CD14-positive monocyte (primary cell): ENCODE results near the gene TMED10. TPM values are rescaled to one million over a fixed set of nuclear protein-coding genes. Genes with fewer than 3 reads are reported as not detected.

Source experiments
- DNase-seq, 3 donors: peaks; one replicate each; pipeline ENCODE4 v3.0.0-alpha.2; 2011 to 2022
- H2AFZ ChIP-seq: 2 replicates; pipeline ENCODE4 v1.6.0; 2012; ENCODE audit warnings: mild to moderate bottlenecking, low read depth, low read length, inconsistent platforms; ENCODE audit not compliant: insufficient read depth, poor library complexity, severe bottlenecking
- H3K27ac ChIP-seq, 2 donors: 1 replicate in 1 of 2; 2 replicates in 1 of 2; pipeline ENCODE4 v1.5.1; 2012 to 2013; ENCODE audit warnings: low read length in 2 of 2, control low read depth in 1 of 2, inconsistent platforms in 1 of 2, low read depth in 1 of 2, mild to moderate bottlenecking in 1 of 2
- H3K27me3 ChIP-seq, 2 donors: one replicate each; pipeline versions ENCODE4 v1.6.0 to v1.6.1; 2011 to 2013; ENCODE audit warnings: low read length in 2 of 2; ENCODE audit not compliant: control insufficient read depth in 2 of 2, insufficient read depth in 2 of 2
- H3K36me3 ChIP-seq, 2 donors: replicated peaks in 1 of 2; 1 replicate in 1 of 2; 2 replicates in 1 of 2; pipeline versions ENCODE4 v1.5.1 to v1.6.1; 2012 to 2013; ENCODE audit warnings: low read length in 2 of 2, control low read depth in 1 of 2, inconsistent platforms in 1 of 2, mild to moderate bottlenecking in 1 of 2; ENCODE audit not compliant: insufficient read depth in 2 of 2, control insufficient read depth in 1 of 2
- H3K4me1 ChIP-seq, 2 donors: 1 replicate in 1 of 2; 2 replicates in 1 of 2; pipeline versions ENCODE4 v1.5.1 to v1.6.1; 2012 to 2013; ENCODE audit warnings: low read length in 2 of 2, control low read depth in 1 of 2, inconsistent platforms in 1 of 2, mild to moderate bottlenecking in 1 of 2, moderate library complexity in 1 of 2; ENCODE audit not compliant: insufficient read depth in 2 of 2, control insufficient read depth in 1 of 2
- H3K4me2 ChIP-seq: replicated peaks from 2 replicates; pipeline ENCODE3; 2012; ENCODE audit warnings: low read length, moderate library complexity, mild to moderate bottlenecking; ENCODE audit not compliant: poor library complexity, severe bottlenecking; ENCODE audit errors: extremely low read depth
- H3K4me3 ChIP-seq, 3 experiments: fragments of 200-600 bp in 1 of 3; sonication (generic) in 1 of 3; replicated peaks in 1 of 3; 1 replicate in 2 of 3; 2 replicates in 1 of 3; pipeline ENCODE4 v1.5.1; 2011 to 2013; ENCODE audit warnings: low read length in 3 of 3, mild to moderate bottlenecking in 3 of 3, control low read depth in 2 of 3, low read depth in 2 of 3, inconsistent platforms in 1 of 3, moderate library complexity in 1 of 3
- H3K79me2 ChIP-seq: 2 replicates; pipeline ENCODE4 v1.6.0; 2012; ENCODE audit warnings: mild to moderate bottlenecking, control low read depth, inconsistent platforms, low read length, moderate library complexity; ENCODE audit not compliant: insufficient read depth
- H3K9ac ChIP-seq: 2 replicates; pipeline ENCODE4 v1.6.0; 2017; ENCODE audit warnings: low read length, mild to moderate bottlenecking; ENCODE audit not compliant: insufficient read depth, poor library complexity, severe bottlenecking
- H3K9me3 ChIP-seq, 2 donors: replicated peaks in 1 of 2; 1 replicate in 1 of 2; 2 replicates in 1 of 2; pipeline versions ENCODE4 v1.5.1 to v1.6.1; 2012 to 2013; ENCODE audit warnings: low read length in 2 of 2, control low read depth in 1 of 2; ENCODE audit not compliant: control insufficient read depth in 1 of 2, insufficient read depth in 1 of 2
- H4K20me1 ChIP-seq: 2 replicates; pipeline ENCODE4 v1.6.0; 2012; ENCODE audit warnings: mild to moderate bottlenecking, low read length, control low read depth, moderate library complexity; ENCODE audit not compliant: insufficient read depth
- H3K27ac Mint-ChIP-seq, 7 donors: one replicate each; pipeline ENCODE4 v1.8.0; 2020; ENCODE audit warnings: mild to moderate bottlenecking in 7 of 7, mixed read lengths in 7 of 7, moderate library complexity in 6 of 7, inconsistent platforms in 2 of 7
- H3K27me3 Mint-ChIP-seq, 3 donors: one replicate each; pipeline ENCODE4 v1.8.0; 2021 to 2022; ENCODE audit warnings: low read depth in 3 of 3, mild to moderate bottlenecking in 3 of 3, mixed read lengths in 3 of 3, moderate library complexity in 3 of 3, inconsistent platforms in 1 of 3
- H3K36me3 Mint-ChIP-seq, 2 donors: one replicate each; pipeline ENCODE4 v1.8.0; 2020; ENCODE audit warnings: mixed read lengths in 2 of 2, inconsistent platforms in 1 of 2, mild to moderate bottlenecking in 1 of 2
- H3K4me1 Mint-ChIP-seq: one replicate; pipeline ENCODE4 v1.8.0; 2020; ENCODE audit warnings: mild to moderate bottlenecking, mixed read lengths
- H3K4me3 Mint-ChIP-seq, 2 donors: one replicate each; pipeline ENCODE4 v1.8.0; 2020; ENCODE audit warnings: mild to moderate bottlenecking in 2 of 2, mixed read lengths in 2 of 2, moderate library complexity in 1 of 2
- H3K9me3 Mint-ChIP-seq, 7 donors: one replicate each; pipeline ENCODE4 v1.8.0; 2020 to 2022; ENCODE audit warnings: mixed read lengths in 7 of 7, mild to moderate bottlenecking in 6 of 7, moderate library complexity in 6 of 7, inconsistent platforms in 2 of 7
- WGBS: methylation state at CpG from one replicate; pipeline ENCODE4 v1.1.5; 2013; ENCODE audit warnings: missing lambda C conversion rate; ENCODE audit not compliant: insufficient coverage; 5-methylcytosine and 5-hydroxymethylcytosine counted together
- intact Hi-C, 2 donors: fragments of 100-400 bp; cut with micrococcal nuclease; formaldehyde crosslinking; loops; one replicate each; pipeline versions ENCODE4 v1.15.0 to v1.15.1; 2023
- polyA plus RNA-seq, 3 donors: library from polyadenylated mRNA; depleted of rRNA in 1 of 3; unstranded in 2 of 3; stranded (reverse) in 1 of 3; fragments of 300-500 nt in 2 of 3; fragments of >200 nt in 1 of 3; fragmentation: Illumina TruSeq in 2 of 3; gene quantifications; 1 replicate in 2 of 3; 2 replicates in 1 of 3; pipeline ENCODE4 v1.2.3, GENCODE V29; 2012 to 2021
- TF ChIP-seq, protein P1 (sequence below): fragments of 200-600 bp; IDR thresholded peaks from one replicate; pipeline ENCODE4 v1.8.0; 2022; ENCODE audit warnings: antibody characterized with exemption, mild to moderate bottlenecking

The TMED10 gene
- polyA plus RNA-seq, 3 donors = 98.5 to 243 (median 233) TPM

DNA sequence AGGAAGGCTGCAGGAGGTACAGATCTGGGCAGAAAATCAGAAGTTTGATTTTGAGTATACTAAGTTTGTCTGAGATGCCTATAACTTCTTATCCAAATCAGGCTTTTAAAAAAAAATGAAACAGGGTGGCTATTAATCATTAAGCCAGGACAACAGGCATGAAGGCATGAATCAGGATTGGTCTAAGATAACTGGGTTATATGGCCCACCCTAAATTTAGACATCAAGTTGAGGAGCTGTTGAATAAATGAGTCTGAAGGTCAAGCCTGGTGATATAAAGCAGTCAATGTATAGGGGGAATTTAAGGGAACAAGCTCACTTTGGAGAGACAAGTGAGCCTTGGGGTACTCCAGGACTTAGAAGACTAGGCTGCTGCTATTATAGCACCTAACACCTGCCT lies 78.2 kb downstream of the TMED10 start:
- H3K27ac ChIP-seq = no peak overlapping the region
- TF ChIP-seq, protein P1, sequence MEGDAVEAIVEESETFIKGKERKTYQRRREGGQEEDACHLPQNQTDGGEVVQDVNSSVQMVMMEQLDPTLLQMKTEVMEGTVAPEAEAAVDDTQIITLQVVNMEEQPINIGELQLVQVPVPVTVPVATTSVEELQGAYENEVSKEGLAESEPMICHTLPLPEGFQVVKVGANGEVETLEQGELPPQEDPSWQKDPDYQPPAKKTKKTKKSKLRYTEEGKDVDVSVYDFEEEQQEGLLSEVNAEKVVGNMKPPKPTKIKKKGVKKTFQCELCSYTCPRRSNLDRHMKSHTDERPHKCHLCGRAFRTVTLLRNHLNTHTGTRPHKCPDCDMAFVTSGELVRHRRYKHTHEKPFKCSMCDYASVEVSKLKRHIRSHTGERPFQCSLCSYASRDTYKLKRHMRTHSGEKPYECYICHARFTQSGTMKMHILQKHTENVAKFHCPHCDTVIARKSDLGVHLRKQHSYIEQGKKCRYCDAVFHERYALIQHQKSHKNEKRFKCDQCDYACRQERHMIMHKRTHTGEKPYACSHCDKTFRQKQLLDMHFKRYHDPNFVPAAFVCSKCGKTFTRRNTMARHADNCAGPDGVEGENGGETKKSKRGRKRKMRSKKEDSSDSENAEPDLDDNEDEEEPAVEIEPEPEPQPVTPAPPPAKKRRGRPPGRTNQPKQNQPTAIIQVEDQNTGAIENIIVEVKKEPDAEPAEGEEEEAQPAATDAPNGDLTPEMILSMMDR = no peak
- H2AFZ ChIP-seq = no peak overlapping the region
- no peaks in the 10 kb centered on the region for H3K4me1 ChIP-seq
- H3K36me3 Mint-ChIP-seq = peaks cover 82 to 98% of the 10 kb centered on the region in 2 donors
- H3K27me3 ChIP-seq = no peaks in the 10 kb centered on the region
- H3K9me3 Mint-ChIP-seq = no peaks in the 10 kb centered on the region
- H3K36me3 ChIP-seq = peaks cover 87 to 99% of the 10 kb centered on the region in 2 donors
- H3K4me1 Mint-ChIP-seq = no peaks in the 10 kb centered on the region
- no peaks in the 10 kb centered on the region for H4K20me1 ChIP-seq
- H3K27me3 Mint-ChIP-seq = no peaks in the 10 kb centered on the region
- H3K4me3 Mint-ChIP-seq = no peak overlapping the region
- H3K9ac ChIP-seq = no peak overlapping the region
- intact Hi-C loops = no loop called here
- no peak overlapping the region for H3K27ac Mint-ChIP-seq
- H3K79me2 ChIP-seq = no peaks in the 10 kb centered on the region
- H3K4me3 ChIP-seq = no peak overlapping the region
- no peak for DNase-seq
- no peak overlapping the region for H3K4me2 ChIP-seq
- no peaks in the 10 kb centered on the region for H3K9me3 ChIP-seq

DNA sequence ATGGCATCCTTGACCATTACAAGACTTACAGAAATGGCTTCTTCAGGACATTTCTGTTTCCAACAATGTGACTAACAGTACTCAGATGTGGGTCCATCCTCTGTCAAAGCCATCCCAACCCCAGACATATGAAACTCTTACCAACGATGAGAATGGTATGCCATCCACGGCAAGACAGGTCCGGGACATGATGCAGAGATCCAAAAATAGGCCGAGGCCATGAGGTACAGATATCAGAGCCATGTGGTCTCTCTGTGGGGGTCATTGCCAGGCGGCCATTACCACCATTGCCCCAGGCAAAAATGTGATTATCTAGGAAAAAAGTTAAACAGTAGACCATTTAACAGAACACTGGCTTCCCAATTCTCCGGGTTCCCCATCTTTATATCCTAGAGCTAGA lies 79.5 kb downstream of the TMED10 start:
- no peak for DNase-seq
- 98% methylated on average over 5 of the region's 6 CpGs for WGBS
- no peaks in the 10 kb centered on the region for H3K27me3 ChIP-seq
- Mint-ChIP-seq H3K27ac (no peak overlapping the region), H3K4me1 (no peaks in the 10 kb centered on the region), H3K36me3 (peaks cover 84 to 97% of the 10 kb centered on the region in 2 donors), H3K4me3 (no peak overlapping the region), H3K9me3 (no peaks in the 10 kb centered on the region), H3K27me3 (no peaks in the 10 kb centered on the region)
- intact Hi-C loops = no loop called here
- H3K4me2 ChIP-seq = no peak overlapping the region
- no peak overlapping the region for H3K4me3 ChIP-seq
- TF ChIP-seq, protein P1 = no peak
- H4K20me1 ChIP-seq = no peaks in the 10 kb centered on the region
- no peaks in the 10 kb centered on the region for H3K79me2 ChIP-seq
- peaks cover 91 to 98% of the 10 kb centered on the region in 2 donors for H3K36me3 ChIP-seq
- H3K4me1 ChIP-seq = no peaks in the 10 kb centered on the region
- H3K27ac ChIP-seq = no peak overlapping the region
- no peak overlapping the region for H3K9ac ChIP-seq
- H2AFZ ChIP-seq = no peak overlapping the region
- no peaks in the 10 kb centered on the region for H3K9me3 ChIP-seq
